Measurements from ENCODE around the gene ALDH1L1.
"Not testable (repeated sequence)": the region's sequence is repeated elsewhere in the genome, so short reads cannot be mapped to it uniquely, and the experiment has no call there.

The ALDH1L1 gene

GRCh38 chr3:126104028-126104635, 76.3 kb downstream of the ALDH1L1 start:
- ATAC-seq, result no peak

GRCh38 chr3:126103121-126104027, 77.0 kb downstream of the ALDH1L1 start:
- ATAC-seq, result no peak

- no peak for ATAC-seq
Observed at GRCh38 chr3:126102530-126102951, 77.8 kb downstream of the ALDH1L1 start.

- ATAC-seq, result no peak
Observed at GRCh38 chr3:126102011-126102410, 78.4 kb downstream of the ALDH1L1 start.

GRCh38 chr3:126101521-126101982, 78.8 kb downstream of the ALDH1L1 start:
- no peak for ATAC-seq

- ATAC-seq, result peak in 1 of 2 donors; percentile 35
Observed at GRCh38 chr3:126100634-126101301, 79.6 kb downstream of the ALDH1L1 start.

GRCh38 chr3:126100269-126100633, 80.1 kb downstream of the ALDH1L1 start:
- no peak for ATAC-seq

- ATAC-seq, result no peak
Observed at GRCh38 chr3:126098391-126098858, 82.0 kb downstream of the ALDH1L1 start.

GRCh38 chr3:126097801-126098200, 82.6 kb downstream of the ALDH1L1 start:
- ATAC-seq, result no peak

GRCh38 chr3:126096274-126096673, 84.1 kb downstream of the ALDH1L1 start:
- ATAC-seq, result not testable (repeated sequence)

GRCh38 chr3:126092128-126092527, 88.3 kb downstream of the ALDH1L1 start:
- not testable (repeated sequence) for ATAC-seq

GRCh38 chr3:126087552-126088175, 92.7 kb downstream of the ALDH1L1 start:
- no peak for ATAC-seq

GRCh38 chr3:126085841-126086240, 94.5 kb downstream of the ALDH1L1 start:
- no peak for ATAC-seq

GRCh38 chr3:126085276-126085675, 95.1 kb downstream of the ALDH1L1 start:
- ATAC-seq, result no peak

- no peak for ATAC-seq
Observed at GRCh38 chr3:126084768-126085180, 95.6 kb downstream of the ALDH1L1 start.

GRCh38 chr3:126083913-126084767, 96.2 kb downstream of the ALDH1L1 start, which contains the start of gene SLC41A3:
Gene SLC41A3, minus strand, starts transcription at chr3:126084124. Its CDS starts 15,905 bp downstream, at chr3:126068219.
- peak; percentile 94 for ATAC-seq

GRCh38 chr3:126083511-126083912, 96.9 kb downstream of the ALDH1L1 start:
- ATAC-seq, result peak; percentile 48 to 61

GRCh38 chr3:126083138-126083445, 97.3 kb downstream of the ALDH1L1 start:
- ATAC-seq, result no peak

- ATAC-seq, result no peak
Observed at GRCh38 chr3:126082362-126083137, 97.8 kb downstream of the ALDH1L1 start.

- ATAC-seq, result no peak
Observed at GRCh38 chr3:126081618-126082361, 98.6 kb downstream of the ALDH1L1 start.
